RWPE2 (cell line): ENCODE measurements around the gene CLASP1.
A peak's percentile ranks its signal among the peaks of the same experiment; 100 is the strongest.

ENCODE experiments used
- ATAC-seq: fragments of 200-7000 bp; cut with Tn5 transposase; 3 replicates; pipeline ENCODE4 v1.9.1; 2021; ENCODE audit warnings: low read depth
- DNase-seq: peaks from one replicate; pipeline ENCODE4 v3.0.0-alpha.2; 2020; ENCODE audit warnings: low spot score
- H3K27ac ChIP-seq: fragments of 450-650 bp; 2 replicates; pipeline ENCODE4 v1.5.1; 2017; ENCODE audit warnings: mild to moderate bottlenecking; ENCODE audit not compliant: poor library complexity, severe bottlenecking
- H3K27me3 ChIP-seq: fragments of 250-450 bp; sonication (Bioruptor Pico); 2 replicates; pipeline ENCODE4 v1.5.1; 2021; ENCODE audit warnings: mild to moderate bottlenecking, moderate library complexity; ENCODE audit not compliant: insufficient read depth, poor library complexity, severe bottlenecking
- H3K36me3 ChIP-seq: fragments of 250-450 bp; sonication (Bioruptor Pico); 2 replicates; pipeline ENCODE4 v1.5.1; 2020; ENCODE audit warnings: low read depth, mild to moderate bottlenecking, moderate library complexity
- H3K4me1 ChIP-seq: fragments of 250-450 bp; sonication (Bioruptor Pico); 2 replicates; pipeline ENCODE4 v1.5.1; 2021; ENCODE audit warnings: mild to moderate bottlenecking, moderate library complexity; ENCODE audit not compliant: insufficient read depth, poor library complexity, severe bottlenecking
- H3K4me3 ChIP-seq: fragments of 250-450 bp; sonication (Bioruptor Pico); 2 replicates; pipeline ENCODE4 v1.5.1; 2021; ENCODE audit warnings: mild to moderate bottlenecking, moderate library complexity; ENCODE audit not compliant: severe bottlenecking
- H3K9me3 ChIP-seq: fragments of 250-450 bp; sonication (Bioruptor Pico); 2 replicates; pipeline ENCODE4 v1.5.1; 2021; ENCODE audit warnings: mild to moderate bottlenecking, moderate library complexity; ENCODE audit not compliant: severe bottlenecking
- TF ChIP-seq, protein P1 (sequence below): fragments of 450-650 bp; IDR thresholded peaks from one replicate; pipeline ENCODE4 v1.5.1; 2017; ENCODE audit warnings: mild to moderate bottlenecking, moderate library complexity; ENCODE audit not compliant: poor library complexity, severe bottlenecking

Gene CLASP1

DNA sequence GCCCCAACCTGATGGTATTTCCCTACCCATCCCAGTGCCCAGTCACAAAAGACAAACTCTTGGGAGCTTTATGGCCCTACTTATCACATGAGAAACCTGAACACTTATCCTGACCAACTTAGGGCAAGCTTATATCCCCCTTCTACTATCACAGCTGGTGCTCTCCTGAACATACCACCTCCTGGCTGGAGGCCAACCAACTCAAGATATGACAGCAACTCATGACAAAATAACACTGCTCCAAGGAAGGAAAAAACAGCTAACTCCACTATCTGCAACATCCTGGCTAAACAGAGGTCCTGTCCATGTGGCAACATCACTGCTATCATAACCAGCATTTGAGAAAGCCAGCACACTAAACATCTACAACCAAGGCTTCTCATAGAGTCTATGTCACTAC lies 20.9 kb upstream of the CLASP1 start:
- peaks cover 13% of the 10 kb centered on the region for H3K4me1 ChIP-seq
- DNase-seq (no peak), ATAC-seq (no peak)
- H3K36me3 ChIP-seq, result no peaks in the 10 kb centered on the region
- H3K27ac ChIP-seq, result no peak overlapping the region
- no peaks in the 10 kb centered on the region for H3K27me3 ChIP-seq
- TF ChIP-seq, protein P1, sequence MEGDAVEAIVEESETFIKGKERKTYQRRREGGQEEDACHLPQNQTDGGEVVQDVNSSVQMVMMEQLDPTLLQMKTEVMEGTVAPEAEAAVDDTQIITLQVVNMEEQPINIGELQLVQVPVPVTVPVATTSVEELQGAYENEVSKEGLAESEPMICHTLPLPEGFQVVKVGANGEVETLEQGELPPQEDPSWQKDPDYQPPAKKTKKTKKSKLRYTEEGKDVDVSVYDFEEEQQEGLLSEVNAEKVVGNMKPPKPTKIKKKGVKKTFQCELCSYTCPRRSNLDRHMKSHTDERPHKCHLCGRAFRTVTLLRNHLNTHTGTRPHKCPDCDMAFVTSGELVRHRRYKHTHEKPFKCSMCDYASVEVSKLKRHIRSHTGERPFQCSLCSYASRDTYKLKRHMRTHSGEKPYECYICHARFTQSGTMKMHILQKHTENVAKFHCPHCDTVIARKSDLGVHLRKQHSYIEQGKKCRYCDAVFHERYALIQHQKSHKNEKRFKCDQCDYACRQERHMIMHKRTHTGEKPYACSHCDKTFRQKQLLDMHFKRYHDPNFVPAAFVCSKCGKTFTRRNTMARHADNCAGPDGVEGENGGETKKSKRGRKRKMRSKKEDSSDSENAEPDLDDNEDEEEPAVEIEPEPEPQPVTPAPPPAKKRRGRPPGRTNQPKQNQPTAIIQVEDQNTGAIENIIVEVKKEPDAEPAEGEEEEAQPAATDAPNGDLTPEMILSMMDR, result no peak
- no peak overlapping the region for H3K4me3 ChIP-seq
- peaks cover 14% of the 10 kb centered on the region for H3K9me3 ChIP-seq

- peaks cover 31% of the 10 kb centered on the region for H3K4me1 ChIP-seq
- H3K27me3 ChIP-seq, result no peaks in the 10 kb centered on the region
- DNase-seq (no peak), ATAC-seq (no peak)
- no peak overlapping the region for H3K4me3 ChIP-seq
- no peak overlapping the region for H3K27ac ChIP-seq
- H3K9me3 ChIP-seq, result peaks cover 5% of the 10 kb centered on the region
- no peaks in the 10 kb centered on the region for H3K36me3 ChIP-seq
- TF ChIP-seq, protein P1, result no peak
Observed at GRCh38 chr2:121667618-121668017, 18.4 kb upstream of the CLASP1 start.

GRCh38 chr2:121666042-121666441 lies 16.8 kb upstream of the CLASP1 start:
- TF ChIP-seq, protein P1, result no peak
- no peak overlapping the region for H3K4me3 ChIP-seq
- H3K27ac ChIP-seq, result peak overlapping the region; percentile 64
- peaks cover 31% of the 10 kb centered on the region for H3K4me1 ChIP-seq
- ATAC-seq, result no peak
- no peaks in the 10 kb centered on the region for H3K36me3 ChIP-seq
- H3K27me3 ChIP-seq, result no peaks in the 10 kb centered on the region
- DNase-seq, result no peak
- H3K9me3 ChIP-seq, result no peaks in the 10 kb centered on the region

- Histone ChIP-seq H3K9me3 (no peaks in the 10 kb centered on the region), H3K27me3 (no peaks in the 10 kb centered on the region), H3K4me3 (no peak overlapping the region), H3K4me1 (peaks cover 31% of the 10 kb centered on the region), H3K27ac (peak overlapping the region; percentile 64), H3K36me3 (no peaks in the 10 kb centered on the region)
- ATAC-seq (peak; percentile 91), DNase-seq (no peak)
- TF ChIP-seq, protein P1, result no peak
Observed at GRCh38 chr2:121665504-121665903, 16.2 kb upstream of the CLASP1 start.

GRCh38 chr2:121664713-121665112 lies 15.5 kb upstream of the CLASP1 start:
- no peak overlapping the region for H3K4me3 ChIP-seq
- H3K4me1 ChIP-seq, result peaks cover 31% of the 10 kb centered on the region
- H3K9me3 ChIP-seq, result no peaks in the 10 kb centered on the region
- ATAC-seq (0 out of 3 replicates have a peak, but pooled peaks have one; percentile 24), DNase-seq (no peak)
- H3K27ac ChIP-seq, result peak overlapping the region; percentile 64
- H3K36me3 ChIP-seq, result no peaks in the 10 kb centered on the region
- H3K27me3 ChIP-seq, result no peaks in the 10 kb centered on the region
- TF ChIP-seq, protein P1, result no peak
